Activated CD8-positive, alpha-beta memory T cell treated with anti-CD3 and anti-CD28 coated beads for 36 hours (primary cell): ENCODE results near the gene TFF1. TPM values are rescaled to one million over a fixed set of nuclear protein-coding genes. Genes with fewer than 3 reads are reported as not detected.

Experiments used
- CTCF ChIA-PET: fragments of 350-600 bp; sonication (Branson Sonifier 250); formaldehyde crosslinking; loops from one replicate; lab custom pipeline; 2021; ENCODE audit warnings: antibody characterized with exemption; lab: Charles Lee
- POLR2A ChIA-PET: fragments of 350-600 bp; sonication (Branson Sonifier 250); formaldehyde crosslinking; loops from one replicate; lab custom pipeline; 2021; ENCODE audit warnings: antibody characterized with exemption; lab: Charles Lee
- total RNA-seq, 2 experiments: library from RNA; stranded (reverse); gene quantifications; one replicate each; pipeline ENCODE4 v1.2.3, GENCODE V29; 2021

The TFF1 gene
- total RNA-seq, 2 experiments from 2014 or later = not detected

- CTCF ChIA-PET = interaction anchor here (3.5 kb wide), 1 partner anchor 109 kb away, joined by 14 read pairs; no protein-coding TSS in a partner anchor
- POLR2A ChIA-PET = no interaction called here
These were observed 25.9 kb downstream of the TFF1 start for GRCh38 chr21:42340187-42341050.

- ChIA-PET CTCF (interaction anchor here (0.6 to 3.5 kb wide), 10 partner anchors 22 to 223 kb away, joined by 3 to 14 read pairs (median 4); no protein-coding TSS in a partner anchor), POLR2A (interaction anchor here (0.8 to 1.4 kb wide), 2 partner anchors 36 to 118 kb away, joined by 3 read pairs; no protein-coding TSS in a partner anchor)
These were observed 27.3 kb downstream of the TFF1 start for GRCh38 chr21:42338729-42339715.

GRCh38 chr21:42337830-42338728 is 28.3 kb downstream of the TFF1 start:
- ChIA-PET POLR2A (interaction anchor here (0.8 to 1.4 kb wide), 2 partner anchors 37 to 119 kb away, joined by 3 read pairs; no protein-coding TSS in a partner anchor), CTCF (interaction anchor here (0.7 to 3.5 kb wide), 11 partner anchors 11 to 192 kb away, joined by 3 to 14 read pairs (median 3); no protein-coding TSS in a partner anchor)

GRCh38 chr21:42337276-42337675 is 29.1 kb downstream of the TFF1 start:
- POLR2A ChIA-PET = interaction anchor here (1.4 kb wide), 1 partner anchor 38 kb away, joined by 3 read pairs; no protein-coding TSS in a partner anchor
- CTCF ChIA-PET = interaction anchor here (0.7 to 3.5 kb wide), 8 partner anchors 10 to 112 kb away, joined by 3 to 14 read pairs (median 4); no protein-coding TSS in a partner anchor

- POLR2A ChIA-PET = no interaction called here
- CTCF ChIA-PET = interaction anchor here (0.7 to 1.2 kb wide), 3 partner anchors 26 to 93 kb away, joined by 3 to 5 read pairs (median 4); no protein-coding TSS in a partner anchor
These were observed 30.3 kb downstream of the TFF1 start for GRCh38 chr21:42336054-42336453.

GRCh38 chr21:42332557-42333317 is 33.6 kb downstream of the TFF1 start:
- POLR2A ChIA-PET = no interaction called here
- CTCF ChIA-PET = no interaction called here

- CTCF ChIA-PET = no interaction called here
- POLR2A ChIA-PET = no interaction called here
These were observed 34.7 kb downstream of the TFF1 start for GRCh38 chr21:42331660-42332059.

- ChIA-PET CTCF (no interaction called here), POLR2A (no interaction called here)
These were observed 35.7 kb downstream of the TFF1 start for GRCh38 chr21:42330380-42331371.

GRCh38 chr21:42324896-42325295 is 41.4 kb downstream of the TFF1 start:
- CTCF ChIA-PET = no interaction called here
- POLR2A ChIA-PET = no interaction called here

GRCh38 chr21:42321845-42322244 is 44.5 kb downstream of the TFF1 start:
- CTCF ChIA-PET = interaction anchor here (1.3 kb wide), 1 partner anchor 10 kb away, joined by 3 read pairs; no protein-coding TSS in a partner anchor
- POLR2A ChIA-PET = no interaction called here

- ChIA-PET CTCF (interaction anchor here (1.3 kb wide), 1 partner anchor 10 kb away, joined by 3 read pairs; no protein-coding TSS in a partner anchor), POLR2A (no interaction called here)
These were observed 45.1 kb downstream of the TFF1 start for GRCh38 chr21:42321231-42321630.

- ChIA-PET CTCF (interaction anchor here (1.3 to 1.5 kb wide), 2 partner anchors 9 to 16 kb away, joined by 3 read pairs; no protein-coding TSS in a partner anchor), POLR2A (no interaction called here)
These were observed 45.5 kb downstream of the TFF1 start for GRCh38 chr21:42320791-42321190.

- ChIA-PET POLR2A (no interaction called here), CTCF (interaction anchor here (1.5 to 2.1 kb wide), 2 partner anchors 10 to 17 kb away, joined by 3 to 9 read pairs; no protein-coding TSS in a partner anchor)
These were observed 46.3 kb downstream of the TFF1 start for GRCh38 chr21:42319851-42320572.

- ChIA-PET CTCF (interaction anchor here (0.8 to 2.1 kb wide), 3 partner anchors 9 to 131 kb away, joined by 3 to 9 read pairs (median 4); no protein-coding TSS in a partner anchor), POLR2A (no interaction called here)
These were observed 47.0 kb downstream of the TFF1 start for GRCh38 chr21:42319376-42319775.
